Left colon (tissue), 2 donors: Measurements from ENCODE around the gene ZXDC. TPM values are rescaled to one million over a fixed set of nuclear protein-coding genes. Genes with fewer than 3 reads are reported as not detected.
A peak's percentile ranks its signal among the peaks of the same experiment; 100 is the strongest.

Experiments
- ATAC-seq: fragments of 200-7000 bp; cut with Tn5 transposase; one replicate; pipeline ENCODE4 v1.9.1; 2020; ENCODE audit warnings: mild to moderate bottlenecking, moderate library complexity
- DNase-seq, 2 donors: peaks; one replicate each; pipeline ENCODE4 v3.0.0-alpha.2; 2020
- intact Hi-C, 2 donors: fragments of 100-400 bp; cut with DNase I in 1 of 2; cut with micrococcal nuclease in 1 of 2; formaldehyde crosslinking; loops; one replicate each; pipeline versions ENCODE4 v1.11.2 to v1.14.0; 2022; cut with DNase I, micrococcal nuclease
- total RNA-seq, 2 donors: library from RNA; stranded (reverse); fragmentation: NEBNext Ultra II Directional; extraction: Animal tissue kit (Norgen Biotek cat#: 25700); gene quantifications; one replicate each; pipeline ENCODE4 v1.2.1, GENCODE V29; 2021
- donor health status: DM: no; HTN: no; CAD: no.
- donor health status: DM: yes; HTN: yes; CAD: no.

Gene ZXDC
- total RNA-seq, 2 donors from 2014 or later: 25.7 to 30.2 TPM

DNA sequence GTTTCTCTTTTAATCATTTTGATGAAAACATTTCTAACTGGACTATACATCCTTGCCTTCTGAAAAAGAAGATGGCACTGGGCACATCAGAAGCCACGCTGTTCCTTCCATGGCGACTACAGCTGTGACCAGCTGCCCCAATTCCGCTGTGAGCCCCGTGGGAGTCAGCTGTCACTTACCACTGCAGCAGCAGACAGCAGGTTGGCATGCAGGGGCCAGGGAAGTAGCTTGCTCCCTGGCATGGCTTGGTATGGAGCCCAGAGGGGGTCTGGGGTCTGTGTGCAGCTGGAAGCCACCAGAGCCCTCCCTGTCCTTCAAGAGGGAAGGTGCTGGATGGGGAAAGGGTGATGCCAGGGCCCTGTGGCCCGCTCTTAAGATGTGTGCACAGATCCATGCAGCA lies 4.5 kb upstream of the ZXDC start:
- intact Hi-C loops: no loop called here
- no peak for ATAC-seq

DNA sequence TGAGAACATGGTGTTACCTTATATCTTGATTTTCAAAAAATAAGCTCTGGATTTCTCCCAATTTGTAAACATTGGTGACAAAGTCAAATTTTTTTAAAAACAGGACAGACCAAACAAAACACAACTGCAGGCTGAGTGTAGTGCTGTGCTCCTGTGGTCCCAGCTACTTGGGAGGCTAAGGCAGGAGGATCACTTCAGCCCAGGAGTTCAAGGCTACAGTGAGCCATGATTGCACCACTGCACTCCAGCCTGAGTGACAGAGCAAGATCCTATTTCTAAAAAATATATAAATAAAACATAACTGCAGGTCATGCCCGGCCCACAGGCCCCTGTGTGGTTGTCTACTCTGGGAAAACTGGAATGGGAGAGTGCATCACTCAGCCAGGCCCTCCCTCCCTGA lies 4.0 kb upstream of the ZXDC start:
- intact Hi-C loops: no loop called here
- no peak for ATAC-seq
- no peak for DNase-seq

More for the DNA sequence above, 4.5 kb upstream of the ZXDC start:
- DNase-seq: no peak

DNA sequence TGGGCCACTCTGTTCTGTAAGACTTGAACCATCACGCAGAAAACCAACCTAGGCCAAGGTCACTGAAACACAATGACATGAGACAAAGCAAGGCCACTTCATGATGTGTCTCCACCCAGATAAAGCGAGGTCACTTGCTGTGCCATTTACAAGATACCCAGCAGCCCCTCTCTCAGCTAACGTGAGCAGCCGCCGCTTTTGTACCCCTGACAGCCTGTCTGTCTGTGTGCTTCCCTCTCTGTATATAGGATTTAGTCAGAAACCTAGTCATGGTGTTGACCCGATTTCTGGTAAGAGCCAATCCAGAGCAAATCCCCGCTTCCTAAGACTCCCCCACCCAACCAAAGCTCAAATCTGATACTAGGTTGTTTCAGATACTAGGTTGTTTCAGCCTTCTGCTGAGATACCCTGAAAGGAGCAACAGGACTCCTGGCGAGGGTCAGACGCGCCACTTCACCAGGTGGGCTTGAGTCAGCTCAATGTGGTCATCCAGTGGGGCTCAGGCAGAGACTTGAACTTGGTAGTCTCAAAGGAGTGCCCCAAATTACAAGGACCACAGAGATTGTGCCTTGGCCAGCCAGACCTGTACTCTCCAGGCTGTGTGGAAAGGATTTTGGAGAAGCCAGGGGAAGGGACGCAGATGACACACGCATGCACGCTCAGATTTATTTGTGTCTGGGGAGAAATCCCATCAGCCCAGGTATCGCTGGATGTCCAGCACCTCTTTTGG lies 3.1 kb upstream of the ZXDC start:
- intact Hi-C loops: no loop called here
- DNase-seq (peak in 1 of 2 donors; percentile 15), ATAC-seq (no peak)

DNA sequence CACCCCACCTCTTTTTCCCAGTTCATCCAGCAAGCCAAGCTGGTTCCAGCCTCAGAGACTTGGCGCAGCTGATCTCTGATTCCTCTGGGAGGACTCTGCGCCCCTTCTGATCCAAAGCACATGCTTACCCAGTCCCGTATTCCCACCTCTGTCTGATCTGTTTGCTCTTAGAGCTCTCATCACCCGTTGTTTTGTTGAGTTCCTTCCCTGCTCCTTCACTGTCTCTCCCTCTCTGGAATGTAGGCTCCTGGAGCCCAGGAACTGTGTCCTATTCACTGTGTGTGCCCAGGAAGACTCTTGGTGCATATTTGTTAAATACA lies 1.3 kb upstream of the ZXDC start:
- DNase-seq (no peak), ATAC-seq (no peak)
- intact Hi-C loops: no loop called here

DNA sequence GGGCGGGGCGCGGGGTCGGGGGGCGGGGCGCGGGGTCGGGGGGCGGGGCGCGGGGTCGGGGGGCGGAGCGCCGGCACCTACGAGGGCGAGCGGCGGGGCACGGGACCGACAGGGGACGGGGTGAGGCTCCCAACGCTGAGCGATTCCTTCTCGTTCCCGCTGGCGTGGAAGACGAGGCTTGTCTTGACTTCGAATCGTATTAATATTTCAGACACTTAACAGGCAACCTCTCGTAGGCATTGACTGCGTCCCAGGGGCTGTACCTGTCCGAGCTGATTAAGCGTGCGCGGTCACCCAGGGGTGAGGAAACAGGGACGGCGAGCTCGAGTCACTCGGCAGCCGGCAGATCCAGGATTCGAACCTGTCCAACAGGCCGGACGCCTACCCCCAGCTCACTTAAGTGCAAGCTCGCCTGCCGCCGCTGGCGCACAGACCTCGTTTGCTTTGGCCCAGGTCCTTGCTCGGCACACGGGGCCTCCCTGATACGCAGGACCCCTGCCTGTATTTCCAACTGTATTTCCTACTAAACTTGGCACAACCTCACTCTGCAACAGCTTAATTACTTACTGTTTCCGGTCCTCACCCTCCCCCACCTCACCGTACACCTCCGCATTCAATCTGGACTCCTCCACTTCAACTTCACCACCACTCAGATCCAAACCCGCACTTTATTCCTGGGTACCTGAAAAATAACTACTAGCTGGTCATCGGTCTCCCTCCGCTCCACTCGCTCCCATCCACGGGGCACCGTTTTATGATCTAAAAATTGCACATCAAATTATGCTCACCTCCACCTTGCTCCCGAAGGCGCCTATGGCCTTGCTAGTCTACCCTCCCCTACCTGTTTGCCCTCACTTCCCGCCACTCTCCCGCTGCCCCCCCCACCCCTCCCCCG lies 722 bp upstream of the ZXDC start:
- intact Hi-C loops: no loop called here
- DNase-seq (peak in 1 of 2 donors; percentile 73), ATAC-seq (peak; percentile 65)

DNA sequence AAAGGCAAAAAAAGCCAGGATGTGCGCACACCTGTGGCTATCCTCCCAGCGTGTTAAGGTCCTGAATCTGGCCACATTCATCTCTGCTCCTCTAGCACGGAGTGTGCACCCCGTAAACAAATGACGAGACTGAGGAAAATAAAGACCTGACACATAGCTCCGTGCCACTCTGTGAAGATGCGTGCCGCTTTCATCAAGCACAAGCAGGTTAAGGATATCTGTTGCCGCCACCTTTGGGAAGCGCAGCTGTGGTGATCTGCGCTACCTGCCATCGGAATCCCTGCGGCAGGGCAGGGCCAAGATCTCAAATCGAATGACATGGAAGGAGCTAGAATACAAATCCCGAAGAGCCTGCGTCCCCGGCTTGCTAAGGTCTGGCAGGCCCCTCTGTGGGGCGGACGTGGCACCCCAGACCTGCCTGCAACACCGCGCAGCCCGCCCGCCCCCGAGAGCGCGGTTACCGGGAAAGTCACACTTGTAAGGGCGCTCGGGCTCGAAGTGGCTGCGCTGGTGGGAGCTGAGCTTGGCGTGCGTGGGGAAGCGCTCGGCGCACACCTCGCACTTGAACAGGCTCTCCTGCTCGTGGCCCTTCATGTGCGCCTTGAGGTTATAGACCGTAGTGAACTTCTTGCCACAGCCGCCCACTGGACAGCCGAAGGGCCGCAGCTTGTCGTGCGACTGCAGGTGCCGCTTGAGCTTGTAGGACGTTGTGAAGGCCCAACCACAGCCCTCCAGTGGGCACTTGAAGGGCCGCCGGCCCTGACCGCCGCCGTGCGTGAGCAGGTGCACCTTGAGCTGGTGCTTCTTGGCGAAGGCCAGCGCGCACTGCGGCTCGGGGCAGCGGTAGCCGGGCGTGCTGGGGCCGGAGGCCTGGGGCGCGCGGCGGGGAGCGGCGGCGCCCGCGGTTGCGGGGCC lies 936 bp downstream of the ZXDC start:
- ATAC-seq (peak; percentile 17), DNase-seq (peak; percentile 44 to 60)
- intact Hi-C loops: no loop called here

DNA sequence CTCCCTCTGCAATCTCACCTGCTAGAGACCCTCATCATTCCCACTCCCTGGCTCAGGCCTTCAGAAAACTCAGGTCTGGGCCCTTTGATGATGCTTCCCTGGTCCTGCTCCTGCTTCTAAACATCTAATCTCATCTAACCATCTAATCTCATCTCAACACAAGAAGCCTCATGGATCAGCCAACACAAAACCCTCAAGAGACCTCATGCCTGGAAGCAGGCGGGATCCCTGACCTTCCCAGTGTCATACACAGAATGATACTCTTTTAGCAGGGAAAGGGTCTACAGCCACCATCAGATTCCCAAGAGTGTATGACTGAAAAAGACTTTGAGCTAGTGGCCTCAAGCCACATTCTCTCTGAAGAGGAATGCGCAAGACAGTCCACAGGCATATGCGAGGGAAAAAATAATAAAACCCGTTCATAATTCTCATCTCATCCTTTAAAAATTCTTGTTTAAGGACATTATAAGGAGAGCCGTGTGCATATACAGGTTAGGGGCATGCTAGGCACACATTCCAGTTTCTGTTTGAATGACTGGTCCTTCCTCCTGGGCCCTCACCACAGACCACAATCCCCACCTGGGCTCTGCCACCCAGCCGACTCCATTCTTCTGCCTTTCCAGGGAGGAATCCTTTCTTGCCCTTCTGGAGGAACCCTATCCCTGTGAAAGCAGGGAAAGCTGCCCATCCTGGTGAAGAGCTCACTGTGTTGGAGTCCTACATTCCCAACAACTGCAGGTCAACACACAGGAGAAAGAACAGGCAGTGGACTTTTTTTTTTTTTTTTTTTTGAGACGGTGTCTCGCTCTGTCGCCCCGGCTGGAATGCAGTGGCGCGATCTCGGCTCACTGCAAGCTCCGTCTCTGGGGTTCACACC lies 2.2 kb downstream of the ZXDC start:
- intact Hi-C loops: no loop called here
- ATAC-seq (no peak), DNase-seq (no peak)

DNA sequence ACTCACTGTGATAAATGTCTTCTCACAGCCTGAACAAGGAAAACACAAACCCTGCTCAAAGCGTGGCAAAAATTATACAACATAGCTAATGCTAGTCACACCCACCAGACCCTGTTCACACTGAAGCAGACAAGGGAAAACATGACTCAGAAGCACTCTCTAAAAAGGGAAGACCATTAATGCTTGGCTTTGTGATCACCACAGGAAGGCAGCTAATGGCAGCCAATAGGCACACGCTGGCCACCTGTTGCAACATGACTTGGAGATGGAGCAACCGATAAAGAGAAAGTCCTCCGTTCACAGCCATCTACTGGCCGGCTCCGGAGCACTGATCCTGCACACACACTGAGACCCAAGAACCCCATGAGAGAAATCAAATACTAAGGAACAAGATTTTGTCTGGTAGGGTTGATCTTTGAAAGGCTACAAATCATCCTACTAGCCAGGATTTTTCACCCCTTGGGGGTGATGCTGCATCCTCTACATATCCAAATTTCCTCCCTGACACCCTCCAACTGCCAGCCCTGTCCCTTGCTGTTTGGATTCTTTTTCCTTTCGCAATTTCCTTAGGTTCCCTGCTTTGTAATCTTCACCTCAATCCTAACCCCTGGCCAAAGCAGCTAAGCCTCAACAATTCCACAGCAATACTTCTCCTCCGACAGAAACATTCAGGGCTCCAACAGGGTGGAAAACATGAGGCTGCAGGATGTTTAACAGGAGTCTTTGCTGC lies 3.2 kb downstream of the ZXDC start:
- intact Hi-C loops: no loop called here
- ATAC-seq (no peak), DNase-seq (peak; percentile 22 to 56)

DNA sequence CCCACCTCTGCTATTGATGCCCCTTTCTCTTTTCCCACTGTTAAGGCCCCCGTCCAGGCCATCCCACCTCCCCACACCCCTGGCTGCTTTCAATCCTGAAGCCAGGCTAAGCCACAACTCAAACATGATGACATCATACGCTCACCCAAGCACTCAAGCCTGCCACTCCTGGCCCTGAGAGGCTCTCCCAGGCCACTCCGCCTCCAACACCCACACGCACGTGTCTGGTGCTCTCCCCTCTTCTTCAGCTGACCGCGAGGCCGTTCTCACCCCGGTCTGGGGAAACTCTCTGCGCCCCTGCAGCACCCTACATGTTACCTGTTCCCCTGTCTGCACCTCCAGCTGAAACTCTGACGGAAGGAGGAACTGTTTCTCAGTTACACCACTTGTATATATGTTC lies 6.2 kb downstream of the ZXDC start:
- intact Hi-C loops: no loop called here
- ATAC-seq (no peak), DNase-seq (peak in 1 of 2 donors; percentile 20)

DNA sequence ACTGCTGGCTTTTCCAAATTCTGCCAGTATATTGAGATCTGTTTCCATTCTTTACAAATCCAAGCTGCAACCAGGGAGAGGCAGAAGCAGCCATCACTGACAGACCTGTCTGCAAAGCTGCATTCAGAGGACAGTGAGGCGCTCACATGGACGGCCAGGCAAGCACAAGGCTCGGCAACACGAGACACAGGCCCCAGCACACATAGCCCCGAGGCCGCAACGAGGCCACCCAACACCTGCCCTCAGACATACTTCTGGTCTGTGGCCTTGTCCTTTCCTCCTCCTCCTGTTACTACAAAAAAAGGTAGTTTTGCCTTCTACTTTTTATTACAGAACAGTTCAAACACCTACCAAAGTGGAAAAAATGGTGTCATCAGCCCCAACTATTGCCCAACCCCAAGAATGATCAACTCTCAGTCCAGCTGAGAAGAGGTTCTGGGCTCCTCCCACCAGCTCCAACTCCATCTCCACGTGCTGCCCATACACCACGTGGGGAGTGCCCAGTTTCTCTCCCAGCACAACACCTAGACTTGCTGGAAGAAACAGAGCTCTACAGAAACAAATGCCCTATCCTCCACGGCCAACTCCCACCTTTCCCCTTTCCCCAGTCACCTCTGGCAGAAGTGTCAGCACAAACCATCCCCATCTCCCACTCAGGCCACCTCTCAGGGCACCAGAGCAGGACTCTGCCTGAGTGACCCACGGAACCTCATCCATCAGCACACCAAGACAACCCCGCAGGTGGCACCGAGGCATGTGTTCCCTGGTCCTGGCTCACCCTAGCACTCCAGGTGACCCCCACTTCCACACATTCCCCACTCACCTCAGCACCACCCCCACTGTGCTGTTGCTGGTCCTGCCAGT lies 7.4 kb downstream of the ZXDC start:
- intact Hi-C loops: no loop called here
- DNase-seq (peak in 1 of 2 donors; percentile 4), ATAC-seq (no peak)

DNA sequence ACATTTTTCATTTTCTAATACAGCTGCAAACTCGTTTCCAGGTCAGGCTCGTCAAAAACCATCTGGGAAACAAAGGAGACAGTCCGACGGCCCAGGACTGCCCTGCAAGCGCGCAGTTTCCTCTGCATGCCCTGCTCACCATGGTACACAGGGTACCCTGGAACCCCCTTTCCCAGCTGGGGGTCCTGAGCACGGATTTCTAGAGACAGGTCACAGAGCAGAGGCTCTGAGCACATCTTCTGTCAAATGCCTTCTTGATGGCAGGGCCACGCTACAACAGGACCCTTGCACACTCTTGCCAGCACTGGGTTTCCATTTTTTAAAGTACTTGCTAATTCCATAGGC lies 8.1 kb downstream of the ZXDC start:
- intact Hi-C loops: no loop called here
- no peak for ATAC-seq
- no peak for DNase-seq

DNA sequence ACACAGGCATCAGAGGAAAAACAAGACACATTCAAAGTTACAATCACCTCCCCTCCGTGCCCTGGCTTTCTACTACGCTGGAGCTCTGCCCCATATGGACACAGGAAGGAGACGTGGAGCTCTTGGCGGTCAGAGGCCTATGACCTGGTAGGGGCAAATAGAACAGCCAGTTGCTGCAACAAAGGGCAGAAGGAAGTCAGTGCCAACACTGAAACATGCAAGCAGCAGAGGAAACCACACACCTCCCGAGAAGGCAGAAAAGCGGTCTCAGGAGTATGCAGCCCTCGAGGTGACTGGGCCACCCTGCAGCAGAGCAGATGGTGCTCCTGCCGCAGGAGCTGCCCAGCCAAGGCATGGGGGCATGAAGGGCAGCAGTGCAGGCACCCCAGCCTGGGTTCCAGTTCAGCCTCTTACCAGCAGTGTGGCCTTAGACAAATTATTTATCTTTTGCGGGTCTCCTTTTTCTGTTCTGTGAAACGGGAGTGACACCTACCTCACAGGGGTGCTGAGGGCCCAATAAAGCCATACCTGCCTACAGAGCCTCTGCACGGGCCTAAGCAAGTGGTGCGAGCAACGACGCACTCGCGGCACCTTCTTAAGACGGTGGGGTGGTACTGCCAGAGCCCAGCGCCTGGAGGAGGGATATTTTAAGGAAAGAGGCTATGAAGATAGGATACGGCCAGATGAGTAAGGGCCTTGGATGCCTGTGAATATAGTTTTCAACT lies 8.6 kb downstream of the ZXDC start:
- ATAC-seq (no peak), DNase-seq (no peak)
- intact Hi-C loops: no loop called here

DNA sequence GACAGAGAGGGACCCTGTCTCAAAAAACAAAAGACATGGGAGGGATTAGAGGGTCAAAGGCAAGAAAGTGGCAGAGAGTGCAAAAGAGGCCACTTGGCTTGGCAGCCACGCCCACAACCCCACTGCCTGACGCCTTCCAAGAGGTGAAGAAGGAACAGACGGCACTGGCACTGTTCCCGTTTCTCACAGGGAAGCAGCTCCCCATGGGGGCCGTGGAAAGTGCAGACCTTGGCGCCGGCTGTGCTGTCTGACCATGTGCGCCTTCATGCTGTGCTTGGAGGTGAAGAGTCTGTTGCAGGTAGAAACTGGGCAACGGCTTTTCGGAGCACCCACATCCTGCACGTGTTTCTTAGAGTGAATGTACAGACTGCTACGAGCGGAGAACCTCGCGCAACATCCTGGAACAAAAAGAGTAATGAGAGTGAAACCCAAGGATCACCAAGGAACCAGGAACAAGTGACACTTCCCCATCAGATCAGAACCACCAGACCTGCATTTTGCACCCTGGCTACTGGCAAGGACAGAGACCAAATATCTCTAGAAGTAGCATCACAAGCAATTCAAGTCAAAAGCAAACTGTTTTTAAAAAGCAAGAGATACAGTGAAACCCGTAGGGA lies 9.7 kb downstream of the ZXDC start:
- intact Hi-C loops: no loop called here
- ATAC-seq: no peak
- peak in 1 of 2 donors; percentile 33 for DNase-seq

DNA sequence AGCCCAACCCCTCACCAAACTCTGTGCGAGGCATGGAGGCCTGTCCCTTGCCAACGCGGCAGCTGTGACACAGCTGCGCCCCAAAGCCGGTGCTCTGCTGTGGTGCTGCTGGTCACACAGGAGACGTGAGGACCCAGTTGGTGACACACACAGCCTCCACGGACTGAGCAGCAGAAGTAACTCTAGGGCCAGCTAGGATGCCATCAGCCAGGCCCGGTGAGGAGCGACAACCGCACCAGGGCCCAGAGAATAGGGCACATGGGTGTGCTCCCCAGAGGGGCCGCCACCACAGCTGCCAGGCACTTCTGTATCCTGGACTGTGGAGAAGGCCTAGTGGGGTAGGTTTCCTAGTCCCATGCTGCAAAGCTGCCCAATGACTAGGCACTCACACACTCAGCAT lies 10.7 kb downstream of the ZXDC start:
- ATAC-seq: no peak
- DNase-seq: no peak
- intact Hi-C loops: no loop called here

DNA sequence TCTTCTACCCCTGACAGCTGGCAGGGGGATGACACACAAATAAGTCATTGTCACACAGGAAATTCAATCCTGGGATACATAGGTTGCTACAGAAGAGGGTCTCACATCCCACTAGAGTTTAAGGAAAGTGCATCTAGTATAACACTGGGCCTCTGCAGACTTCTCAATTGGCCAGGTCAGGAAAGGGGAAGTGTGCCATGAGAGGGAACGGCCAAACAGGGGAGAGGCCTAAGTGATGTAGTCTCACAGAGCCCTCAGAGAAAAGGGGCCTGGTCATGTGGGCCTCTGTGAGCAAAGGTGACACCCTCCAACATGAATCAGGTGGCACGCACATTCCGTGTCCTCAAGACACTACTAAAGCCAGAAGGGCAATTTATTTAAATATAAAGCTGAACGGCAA lies 11.2 kb downstream of the ZXDC start:
- intact Hi-C loops: no loop called here
- ATAC-seq (no peak), DNase-seq (no peak)

DNA sequence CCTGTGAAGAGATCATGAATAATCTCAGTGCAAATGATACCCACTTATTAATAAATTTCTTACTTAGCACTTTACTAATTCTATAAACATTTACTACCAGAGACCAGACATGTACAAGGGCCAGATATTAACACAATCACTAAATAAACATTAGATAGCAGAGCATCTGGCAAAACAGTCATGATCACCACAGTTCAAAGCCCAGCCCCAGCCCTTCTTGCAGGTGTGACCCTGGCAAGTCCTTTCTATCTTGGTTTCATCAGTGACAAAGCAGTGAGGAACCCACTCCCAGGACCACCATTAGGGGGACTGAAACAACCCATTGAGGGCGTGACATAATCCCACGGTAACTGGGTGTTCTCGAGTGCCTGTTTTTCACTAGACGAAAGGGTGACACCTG lies 11.6 kb downstream of the ZXDC start:
- no peak for ATAC-seq
- DNase-seq: no peak

More for the DNA sequence above, 11.6 kb downstream of the ZXDC start:
- intact Hi-C loops: no loop called here
